ENCODE results near the gene TBC1D9B.

DNA sequence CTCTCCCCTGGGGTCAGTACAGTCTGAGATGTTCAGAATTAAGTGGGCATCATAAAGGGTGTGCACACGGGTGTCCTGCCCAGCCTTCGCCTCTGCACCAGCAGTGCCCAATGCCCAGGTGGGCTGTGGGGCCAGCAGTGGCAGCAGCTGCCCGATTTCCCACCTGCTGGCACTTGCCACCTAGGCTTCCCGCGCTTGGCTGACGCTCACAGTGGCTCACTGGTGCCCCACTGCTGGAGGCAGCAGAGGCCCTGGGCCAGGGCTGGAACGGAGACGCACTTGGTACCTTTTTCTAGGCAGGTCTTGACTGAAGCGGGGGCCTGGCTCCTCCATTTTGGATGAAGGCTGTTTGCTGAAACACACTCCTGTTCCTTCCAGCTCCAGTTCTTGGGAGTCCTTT is 66.1 kb downstream of the TBC1D9B start:
- TF ChIP-seq, protein P1, sequence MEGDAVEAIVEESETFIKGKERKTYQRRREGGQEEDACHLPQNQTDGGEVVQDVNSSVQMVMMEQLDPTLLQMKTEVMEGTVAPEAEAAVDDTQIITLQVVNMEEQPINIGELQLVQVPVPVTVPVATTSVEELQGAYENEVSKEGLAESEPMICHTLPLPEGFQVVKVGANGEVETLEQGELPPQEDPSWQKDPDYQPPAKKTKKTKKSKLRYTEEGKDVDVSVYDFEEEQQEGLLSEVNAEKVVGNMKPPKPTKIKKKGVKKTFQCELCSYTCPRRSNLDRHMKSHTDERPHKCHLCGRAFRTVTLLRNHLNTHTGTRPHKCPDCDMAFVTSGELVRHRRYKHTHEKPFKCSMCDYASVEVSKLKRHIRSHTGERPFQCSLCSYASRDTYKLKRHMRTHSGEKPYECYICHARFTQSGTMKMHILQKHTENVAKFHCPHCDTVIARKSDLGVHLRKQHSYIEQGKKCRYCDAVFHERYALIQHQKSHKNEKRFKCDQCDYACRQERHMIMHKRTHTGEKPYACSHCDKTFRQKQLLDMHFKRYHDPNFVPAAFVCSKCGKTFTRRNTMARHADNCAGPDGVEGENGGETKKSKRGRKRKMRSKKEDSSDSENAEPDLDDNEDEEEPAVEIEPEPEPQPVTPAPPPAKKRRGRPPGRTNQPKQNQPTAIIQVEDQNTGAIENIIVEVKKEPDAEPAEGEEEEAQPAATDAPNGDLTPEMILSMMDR (IDR thresholded peaks at IDR 0.05), result no peak
- TF ChIP-seq POLR2A (IDR thresholded peaks at IDR 0.05) (no peak), POLR2AphosphoS5 (IDR thresholded peaks at IDR 0.05; ENCODE audit: insufficient read depth in 1 of 2, low read depth in 1 of 2) (no peak)

Data from vagina (tissue), 2 donors.